ENCODE measurements around the gene MICAL3.

GRCh38 chr22:17802822-17803221 lies 221.5 kb downstream of the MICAL3 start:
- TF ChIP-seq CTCF (IDR thresholded peaks at IDR 0.05) (no peak), POLR2A (IDR thresholded peaks at IDR 0.05) (no peak)
